ENCODE data around the gene PPP1R7. TPM values are rescaled to one million over a fixed set of nuclear protein-coding genes. Genes with fewer than 3 reads are reported as not detected.

PPP1R7 gene
- total RNA-seq, 1 experiment from 2014 or later, result 43.9 TPM

- BruUV-seq (replicated peaks), result no TSS peak
- CTCF ChIA-PET, result interaction anchor here (0.7 kb wide), 1 partner anchor 73 kb away, joined by 3 read pairs; no protein-coding TSS in a partner anchor
These were observed 61.0 kb downstream of the PPP1R7 start for GRCh38 chr2:241211276-241211675.

GRCh38 chr2:241213041-241213440 lies 62.8 kb downstream of the PPP1R7 start:
- ChIA-PET POLR2A (no interaction called here), CTCF (interaction anchor here (0.6 to 1.2 kb wide), 3 partner anchors 130 to 419 kb away, joined by 3 read pairs; no protein-coding TSS in a partner anchor)
- DNase-seq (ENCODE audit: unreplicated experiment), result no peak
- Mint-ChIP-seq H3K9me3 (ENCODE audit: unreplicated experiment) (no peaks in the 10 kb centered on the region), H3K27me3 (ENCODE audit: insufficient read depth, unreplicated experiment) (peaks cover 34% of the 10 kb centered on the region), H3K4me3 (ENCODE audit: unreplicated experiment) (no peak overlapping the region), H3K4me1 (ENCODE audit: insufficient read depth, unreplicated experiment) (no peaks in the 10 kb centered on the region), H3K36me3 (ENCODE audit: insufficient read depth, unreplicated experiment) (no peaks in the 10 kb centered on the region), H3K27ac (ENCODE audit: low read depth, unreplicated experiment) (no peak overlapping the region)
- BruUV-seq (replicated peaks), result no TSS peak
- no peak for TF ChIP-seq CTCF (IDR thresholded peaks at IDR 0.05; ENCODE audit: unreplicated experiment)
- intact Hi-C loops (cut with micrococcal nuclease), result loop anchor here (10.0 kb wide), 1 partner anchor 358 kb away; no protein-coding TSS in a partner anchor

More at GRCh38 chr2:241211276-241211675, 61.0 kb downstream of the PPP1R7 start:
- Mint-ChIP-seq H3K4me1 (ENCODE audit: insufficient read depth, unreplicated experiment) (no peaks in the 10 kb centered on the region), H3K27ac (ENCODE audit: low read depth, unreplicated experiment) (no peak overlapping the region), H3K4me3 (ENCODE audit: unreplicated experiment) (no peak overlapping the region), H3K36me3 (ENCODE audit: insufficient read depth, unreplicated experiment) (no peaks in the 10 kb centered on the region), H3K27me3 (ENCODE audit: insufficient read depth, unreplicated experiment) (peaks cover 34% of the 10 kb centered on the region), H3K9me3 (ENCODE audit: unreplicated experiment) (no peaks in the 10 kb centered on the region)
- POLR2A ChIA-PET, result no interaction called here
- intact Hi-C loops (cut with micrococcal nuclease), result loop anchor here (10.0 kb wide), 1 partner anchor 356 kb away; no protein-coding TSS in a partner anchor
- DNase-seq (ENCODE audit: unreplicated experiment), result no peak
- TF ChIP-seq CTCF (IDR thresholded peaks at IDR 0.05; ENCODE audit: unreplicated experiment), result no peak

GRCh38 chr2:241213567-241213966 lies 63.3 kb downstream of the PPP1R7 start:
- DNase-seq (ENCODE audit: unreplicated experiment), result no peak
- ChIA-PET POLR2A (no interaction called here), CTCF (interaction anchor here (0.6 kb wide), 2 partner anchors 323 to 418 kb away, joined by 3 read pairs; no protein-coding TSS in a partner anchor)
- no peak for TF ChIP-seq CTCF (IDR thresholded peaks at IDR 0.05; ENCODE audit: unreplicated experiment)
- intact Hi-C loops (cut with micrococcal nuclease), result loop anchor here (10.0 kb wide), 1 partner anchor 359 kb away; no protein-coding TSS in a partner anchor
- Mint-ChIP-seq H3K27me3 (ENCODE audit: insufficient read depth, unreplicated experiment) (peaks cover 34% of the 10 kb centered on the region), H3K4me1 (ENCODE audit: insufficient read depth, unreplicated experiment) (no peaks in the 10 kb centered on the region), H3K4me3 (ENCODE audit: unreplicated experiment) (no peak overlapping the region), H3K9me3 (ENCODE audit: unreplicated experiment) (no peaks in the 10 kb centered on the region), H3K36me3 (ENCODE audit: insufficient read depth, unreplicated experiment) (peaks cover 4% of the 10 kb centered on the region), H3K27ac (ENCODE audit: low read depth, unreplicated experiment) (no peak overlapping the region)
- BruUV-seq (replicated peaks), result no TSS peak

- Mint-ChIP-seq H3K36me3 (ENCODE audit: insufficient read depth, unreplicated experiment) (peaks cover 6% of the 10 kb centered on the region), H3K4me1 (ENCODE audit: insufficient read depth, unreplicated experiment) (no peaks in the 10 kb centered on the region), H3K27me3 (ENCODE audit: insufficient read depth, unreplicated experiment) (peaks cover 34% of the 10 kb centered on the region), H3K4me3 (ENCODE audit: unreplicated experiment) (no peak overlapping the region), H3K27ac (ENCODE audit: low read depth, unreplicated experiment) (no peak overlapping the region), H3K9me3 (ENCODE audit: unreplicated experiment) (no peaks in the 10 kb centered on the region)
- no peak for DNase-seq (ENCODE audit: unreplicated experiment)
- TF ChIP-seq CTCF (IDR thresholded peaks at IDR 0.05; ENCODE audit: unreplicated experiment), result no peak
- no TSS peak for BruUV-seq (replicated peaks)
- CTCF ChIA-PET, result interaction anchor here (1.7 kb wide), 1 partner anchor 363 kb away, joined by 4 read pairs; no protein-coding TSS in a partner anchor
- POLR2A ChIA-PET, result no interaction called here
- intact Hi-C loops (cut with micrococcal nuclease), result loop anchor here (10.0 kb wide), 1 partner anchor 359 kb away; no protein-coding TSS in a partner anchor
These were observed 63.9 kb downstream of the PPP1R7 start for GRCh38 chr2:241214209-241214608.
